GM21526 (cell line): ENCODE data around the gene PTPRF.

Experiments used
- ATAC-seq: cut with Tn5 transposase; IDR thresholded peaks from one replicate; pipeline ENCODE4 v1.9.1; 2021; ENCODE audit warnings: moderate library complexity; ENCODE audit not compliant: unreplicated experiment, low FRiP score

PTPRF gene

DNA sequence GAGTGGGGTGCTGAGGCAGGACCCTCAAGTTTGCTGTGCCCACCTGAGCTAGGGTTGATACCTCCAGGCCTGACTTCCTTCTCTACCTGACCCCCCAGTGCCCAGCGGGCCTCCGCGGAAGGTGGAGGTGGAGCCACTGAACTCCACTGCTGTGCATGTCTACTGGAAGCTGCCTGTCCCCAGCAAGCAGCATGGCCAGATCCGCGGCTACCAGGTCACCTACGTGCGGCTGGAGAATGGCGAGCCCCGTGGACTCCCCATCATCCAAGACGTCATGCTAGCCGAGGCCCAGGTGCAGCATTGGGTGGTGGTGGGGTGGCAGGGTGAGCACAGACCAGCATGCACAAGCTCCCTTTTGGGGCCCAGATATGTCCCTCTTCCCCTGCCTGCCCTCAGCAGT is 67.9 kb downstream of the PTPRF start:
- ATAC-seq, result no peak

DNA sequence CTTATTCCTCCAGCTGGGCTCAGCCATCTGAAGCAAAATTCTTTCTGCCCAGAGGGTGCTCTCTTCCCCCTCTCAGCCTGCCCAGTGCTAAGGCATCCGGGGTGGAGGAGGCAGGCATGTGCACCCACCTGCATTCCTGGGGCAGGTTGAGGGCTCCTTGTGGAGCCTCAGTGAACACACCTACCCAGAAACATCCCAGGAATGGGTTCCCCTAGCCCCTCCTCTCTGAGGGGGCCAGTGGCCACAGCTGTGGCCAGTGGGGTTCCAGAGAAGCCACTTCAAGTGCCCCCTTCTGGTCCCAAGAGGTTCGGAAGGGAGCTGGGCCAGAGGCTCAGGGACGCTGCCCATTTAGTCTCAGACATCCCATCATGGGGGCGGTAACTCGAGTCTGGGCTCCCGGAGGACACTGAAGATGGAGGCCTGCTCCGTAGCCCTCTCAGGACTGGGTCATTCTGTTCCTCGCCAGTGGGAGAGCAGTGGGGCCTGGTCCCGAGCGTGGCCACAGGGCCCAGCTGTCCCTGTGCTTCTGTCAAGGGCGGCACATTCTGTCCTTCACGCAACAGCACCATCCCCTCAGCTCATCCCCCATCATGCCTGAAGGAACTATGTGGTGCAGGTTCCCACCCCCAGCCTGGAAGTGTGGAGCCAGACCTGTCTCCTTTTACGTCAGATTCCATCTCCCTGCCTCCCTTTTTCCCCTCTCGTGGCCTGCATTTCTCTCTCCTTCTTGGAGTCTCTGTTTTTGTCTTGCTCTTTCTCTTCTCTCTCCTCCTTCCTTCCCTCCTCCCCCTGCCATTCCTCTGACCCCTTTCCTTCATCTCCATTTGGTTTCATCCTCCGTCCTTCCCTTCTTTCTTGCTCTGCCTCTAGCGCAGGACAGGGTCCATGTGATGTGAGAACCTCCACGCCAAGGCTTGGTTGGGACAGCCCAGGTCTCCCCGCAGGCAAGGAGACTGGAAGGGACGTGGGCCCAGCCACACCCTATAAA is 69.6 kb downstream of the PTPRF start:
- ATAC-seq, result no peak

DNA sequence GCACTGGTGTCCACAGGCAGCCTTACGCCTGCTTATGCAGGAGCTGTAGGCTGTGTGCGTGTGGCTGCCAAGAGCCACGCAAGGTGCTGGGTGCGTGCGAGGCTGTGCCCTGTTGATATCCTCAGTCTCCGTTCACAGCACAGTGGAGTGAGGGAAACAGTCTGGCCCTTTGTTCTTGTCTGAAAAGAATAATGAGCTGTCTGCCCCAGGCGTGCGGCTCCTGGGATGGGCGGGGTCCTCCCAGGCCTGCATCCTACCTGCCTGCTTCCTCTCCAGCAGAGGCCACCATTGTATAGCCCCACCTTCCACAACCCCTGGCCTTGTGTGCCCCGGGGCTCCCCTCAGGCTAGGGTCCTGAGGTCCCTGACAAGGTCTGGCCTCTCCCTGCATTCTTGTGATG is 72.3 kb downstream of the PTPRF start:
- ATAC-seq, result no peak

DNA sequence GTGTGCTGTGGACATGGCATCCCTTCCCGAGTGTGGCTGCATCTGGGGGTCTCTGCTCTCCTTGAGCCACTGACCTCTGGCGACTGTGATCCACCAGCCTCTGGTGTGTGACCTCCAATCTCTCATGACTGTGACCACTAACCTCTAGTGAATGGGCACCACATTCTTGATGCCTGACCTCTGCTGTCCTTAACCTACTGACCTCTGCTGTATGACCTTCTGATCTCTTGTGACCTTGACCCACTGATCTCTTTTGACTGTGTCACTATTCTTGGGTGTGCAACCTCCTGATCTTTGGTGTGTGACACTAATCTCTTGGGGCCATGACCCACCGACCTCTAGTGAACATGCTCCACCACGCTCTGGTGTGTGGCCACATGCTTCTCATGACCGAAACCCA is 73.5 kb downstream of the PTPRF start:
- no peak for ATAC-seq

DNA sequence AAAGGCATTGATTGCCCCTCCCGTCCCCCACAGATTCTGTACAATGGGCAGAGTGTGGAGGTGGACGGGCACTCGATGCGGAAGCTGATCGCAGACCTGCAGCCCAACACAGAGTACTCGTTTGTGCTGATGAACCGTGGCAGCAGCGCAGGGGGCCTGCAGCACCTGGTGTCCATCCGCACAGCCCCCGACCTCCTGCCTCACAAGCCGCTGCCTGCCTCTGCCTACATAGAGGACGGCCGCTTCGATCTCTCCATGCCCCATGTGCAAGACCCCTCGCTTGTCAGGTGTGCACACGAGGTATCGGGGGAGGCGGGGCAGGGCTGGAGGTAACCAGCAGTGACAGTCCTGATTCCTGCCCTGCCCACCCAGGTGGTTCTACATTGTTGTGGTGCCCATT is 74.5 kb downstream of the PTPRF start:
- ATAC-seq, result no peak

DNA sequence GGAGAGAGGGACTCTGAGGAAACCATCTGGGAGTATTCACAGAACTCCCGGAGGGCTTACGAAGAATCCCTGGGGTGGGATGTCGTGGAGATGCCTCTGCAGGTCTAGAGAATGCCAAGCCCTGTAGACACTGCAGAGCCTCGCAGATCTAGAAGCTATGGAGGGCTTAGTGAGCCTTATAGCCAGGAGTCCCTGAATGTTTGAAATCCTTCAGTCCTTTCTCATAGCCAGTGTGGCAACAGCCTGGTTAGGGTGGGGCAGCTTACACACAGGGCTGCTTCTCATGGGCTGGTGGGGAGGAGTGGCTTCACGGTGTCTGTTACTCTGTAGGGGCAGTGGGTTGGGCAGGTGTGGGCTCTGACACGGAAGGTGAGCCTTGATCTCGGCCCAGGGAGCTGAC is 75.1 kb downstream of the PTPRF start:
- ATAC-seq, result no peak

DNA sequence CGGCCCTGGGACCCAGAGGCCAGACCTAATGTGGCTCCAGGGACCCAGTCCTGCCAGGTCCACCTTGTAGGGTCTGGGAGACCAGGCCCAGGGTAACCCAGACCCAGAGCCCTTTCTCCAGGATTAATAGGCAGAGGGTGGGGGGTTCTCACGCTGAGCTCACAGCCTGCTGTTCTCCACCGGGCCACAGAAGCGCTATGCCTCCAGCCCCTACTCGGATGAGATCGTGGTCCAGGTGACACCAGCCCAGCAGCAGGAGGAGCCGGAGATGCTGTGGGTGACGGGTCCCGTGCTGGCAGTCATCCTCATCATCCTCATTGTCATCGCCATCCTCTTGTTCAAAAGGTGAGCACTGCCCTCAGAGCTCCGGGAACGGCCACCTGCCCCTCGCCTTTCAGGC is 75.9 kb downstream of the PTPRF start:
- ATAC-seq, result no peak

DNA sequence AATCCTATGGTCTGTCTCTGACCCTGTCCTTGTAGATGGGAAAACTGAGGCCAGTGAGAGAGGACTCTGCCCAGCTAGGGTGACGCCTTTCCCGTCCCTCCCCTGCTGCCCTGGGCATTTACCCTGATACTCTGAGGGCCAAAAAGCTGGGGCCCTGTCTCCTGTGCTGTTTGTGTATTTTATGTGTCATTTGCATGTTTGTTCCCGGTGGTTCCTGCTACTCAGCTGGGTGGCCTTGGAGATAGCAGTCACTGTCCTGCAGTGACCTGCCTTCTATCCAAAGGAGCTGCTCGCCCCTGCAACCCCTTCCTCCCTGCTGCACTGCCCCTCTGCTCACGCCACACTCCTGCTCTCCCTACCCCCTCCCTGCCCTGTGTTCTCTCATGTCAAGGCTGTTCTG is 78.1 kb downstream of the PTPRF start:
- no peak for ATAC-seq

DNA sequence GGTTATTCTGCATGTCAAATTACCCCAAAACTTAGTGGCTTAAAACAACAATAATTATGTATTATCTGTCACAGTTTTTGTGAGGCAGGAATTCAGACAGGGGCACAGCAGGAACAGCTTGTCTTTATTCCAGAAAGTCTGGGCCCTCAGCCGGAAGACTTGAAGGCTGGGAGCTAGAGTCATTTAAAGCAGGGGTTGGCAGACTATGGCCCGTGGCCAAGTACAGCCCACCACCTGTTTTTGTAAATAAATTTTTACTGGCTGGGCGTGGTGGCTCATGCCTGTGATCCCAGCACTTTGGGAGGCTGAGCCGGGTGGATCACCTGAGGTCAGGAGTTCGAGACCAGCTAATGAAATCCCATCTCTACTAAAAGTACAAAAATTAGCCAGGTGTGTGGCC is 79.7 kb downstream of the PTPRF start:
- ATAC-seq, result no peak

DNA sequence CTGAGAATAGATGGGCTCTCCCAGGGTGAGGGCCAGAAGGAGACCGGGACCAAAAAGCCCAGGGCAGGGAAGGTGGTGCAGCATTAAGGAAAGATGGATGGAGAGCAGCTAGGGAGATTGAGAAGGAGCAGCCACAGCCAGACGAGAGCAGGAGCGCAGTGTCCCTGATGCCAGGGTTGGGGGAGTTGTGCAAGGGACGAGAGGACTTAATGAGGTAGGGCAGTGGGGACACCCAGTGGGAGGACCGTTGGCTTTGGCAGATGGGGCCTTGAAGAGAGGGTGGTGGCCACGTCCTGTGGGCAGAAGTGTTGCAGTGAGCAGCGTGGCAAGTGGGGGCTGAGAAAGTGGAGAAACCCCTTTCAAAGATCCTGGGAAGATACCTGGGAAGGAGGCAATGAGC is 81.3 kb downstream of the PTPRF start:
- ATAC-seq, result no peak

DNA sequence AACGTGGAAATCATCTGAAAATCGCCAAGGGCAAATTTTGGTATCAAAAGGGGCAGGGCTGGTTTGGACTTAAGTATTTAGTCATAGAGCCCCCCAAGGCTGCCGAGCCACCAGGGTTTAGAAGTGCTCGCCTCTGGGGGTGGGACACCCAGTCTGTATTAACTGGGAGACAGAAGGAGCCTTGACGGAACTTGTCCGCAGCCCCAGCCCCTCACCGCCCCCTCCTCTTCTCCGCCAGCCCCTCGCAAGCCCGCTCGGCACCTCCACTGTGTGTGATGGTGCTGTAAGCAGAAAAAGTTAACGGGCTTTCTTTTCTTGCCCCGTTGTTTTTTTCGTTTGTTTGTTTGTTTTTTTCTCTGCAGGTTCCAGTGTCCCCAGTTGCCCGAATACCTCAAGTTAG is 81.7 kb downstream of the PTPRF start:
- no peak for ATAC-seq

DNA sequence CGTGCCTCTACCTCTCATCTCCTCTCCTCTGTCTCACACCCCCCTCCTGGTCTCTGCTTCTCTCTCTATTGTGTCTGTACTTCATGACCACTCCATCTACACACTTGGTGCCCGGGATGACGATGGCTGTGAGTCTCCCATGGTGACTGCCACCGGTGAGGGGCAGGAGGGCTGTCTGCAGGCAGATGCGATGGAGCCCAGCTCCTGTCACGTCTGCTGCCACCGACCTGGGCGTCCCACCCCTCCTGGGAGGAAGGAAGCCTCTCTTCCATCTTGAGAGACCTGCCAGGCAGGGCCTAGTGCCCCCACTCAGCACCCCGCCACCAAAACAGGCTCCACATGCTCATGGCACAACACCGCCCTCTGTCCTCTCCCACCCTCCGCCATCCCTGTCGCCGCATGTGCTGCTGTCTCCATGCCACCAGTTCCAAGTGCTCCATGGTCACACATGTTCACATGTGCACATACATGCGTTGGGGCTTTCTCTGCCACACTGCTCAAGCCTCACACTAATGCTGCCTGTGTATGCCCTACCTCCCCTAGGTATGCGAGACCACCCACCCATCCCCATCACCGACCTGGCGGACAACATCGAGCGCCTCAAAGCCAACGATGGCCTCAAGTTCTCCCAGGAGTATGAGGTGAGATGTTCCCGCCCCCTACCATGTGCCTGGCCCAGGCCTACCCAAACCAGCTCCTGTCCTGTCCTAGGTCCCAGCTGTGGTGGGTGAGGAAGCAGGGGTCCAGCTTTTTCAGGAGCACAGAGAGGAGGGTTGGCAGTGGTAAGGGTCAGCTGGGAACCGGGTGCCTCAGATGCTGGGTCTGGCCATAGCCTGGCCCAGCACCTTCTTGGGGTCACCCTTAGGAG is 82.6 kb downstream of the PTPRF start:
- ATAC-seq, result no peak

DNA sequence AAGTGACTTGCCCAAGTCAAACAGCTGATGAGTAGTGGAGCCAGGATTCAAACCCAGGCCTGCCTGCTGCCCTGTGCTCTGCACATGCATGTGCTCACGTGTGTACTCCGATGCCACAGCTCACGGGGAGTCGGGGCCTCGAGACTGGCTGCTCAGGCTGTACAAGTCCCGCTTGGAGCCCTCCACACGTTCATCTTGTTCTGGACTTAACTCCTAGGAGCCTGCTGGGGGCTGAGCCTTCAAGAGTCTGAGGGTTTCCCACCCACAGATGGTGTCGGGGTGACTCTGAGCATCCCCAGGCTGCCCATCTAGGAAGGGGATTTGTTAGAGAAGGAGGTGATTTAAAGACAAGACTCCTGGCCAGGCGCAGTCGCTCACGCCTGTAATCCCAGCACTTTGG is 83.5 kb downstream of the PTPRF start:
- ATAC-seq, result no peak

DNA sequence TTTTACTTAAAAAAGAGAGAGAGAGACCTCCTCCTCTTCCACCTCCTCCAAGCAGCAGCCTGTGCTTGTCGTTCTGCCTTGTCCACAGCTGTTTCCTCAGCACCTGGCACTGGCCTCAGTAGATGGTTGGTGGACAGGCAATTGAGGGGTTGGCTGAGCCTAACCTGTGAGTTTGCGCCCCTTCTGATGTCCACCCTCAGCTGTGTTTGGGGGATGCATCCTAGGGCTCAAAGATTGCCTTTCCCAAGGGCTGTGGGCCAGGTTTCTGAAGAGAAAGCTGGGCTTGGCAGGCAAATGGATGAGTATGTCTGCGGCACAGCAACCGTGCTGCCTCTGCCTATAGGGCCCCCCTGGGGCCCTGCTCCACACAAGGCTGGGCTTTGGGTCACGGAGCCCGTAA is 84.2 kb downstream of the PTPRF start:
- no peak for ATAC-seq

DNA sequence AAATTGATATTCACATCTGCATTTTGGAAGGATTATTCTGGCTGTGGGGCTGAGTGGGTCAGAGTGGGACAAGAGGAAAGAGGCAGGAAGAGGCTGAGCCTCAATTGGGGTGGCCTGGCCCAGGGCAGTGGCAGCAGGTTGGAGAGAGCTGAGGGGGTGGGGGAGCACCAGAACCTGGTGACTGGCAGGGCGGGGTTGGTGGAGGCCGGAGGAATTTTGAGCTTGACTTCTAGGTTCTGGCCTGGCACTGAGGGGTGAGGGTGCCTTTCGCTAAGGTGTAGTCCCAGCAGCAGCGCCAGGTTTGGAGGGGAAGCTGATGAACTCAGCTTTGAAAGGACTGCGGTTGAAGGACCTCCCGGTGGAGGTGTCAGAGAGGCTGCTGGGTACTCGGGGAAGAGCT is 85.7 kb downstream of the PTPRF start:
- no peak for ATAC-seq

DNA sequence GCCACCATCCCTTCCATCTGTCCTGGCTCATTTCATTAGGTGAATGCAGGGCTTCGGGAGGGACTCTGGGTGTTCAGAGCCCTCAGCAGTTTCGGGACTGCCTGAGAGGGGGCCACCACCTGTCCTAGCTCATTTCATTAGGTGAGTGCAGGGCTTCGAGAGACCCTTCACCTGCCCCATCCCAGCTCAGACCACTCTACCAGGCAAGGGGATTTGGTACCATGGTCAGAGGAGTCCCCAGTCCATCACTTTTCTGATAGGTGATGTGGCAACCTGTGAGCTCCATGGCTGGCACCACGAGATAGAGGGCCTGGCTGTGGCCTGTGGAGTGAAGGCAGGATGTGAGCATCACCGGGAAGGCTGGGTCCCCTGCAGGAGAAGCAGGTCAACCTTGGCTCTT is 86.3 kb downstream of the PTPRF start:
- no peak for ATAC-seq

DNA sequence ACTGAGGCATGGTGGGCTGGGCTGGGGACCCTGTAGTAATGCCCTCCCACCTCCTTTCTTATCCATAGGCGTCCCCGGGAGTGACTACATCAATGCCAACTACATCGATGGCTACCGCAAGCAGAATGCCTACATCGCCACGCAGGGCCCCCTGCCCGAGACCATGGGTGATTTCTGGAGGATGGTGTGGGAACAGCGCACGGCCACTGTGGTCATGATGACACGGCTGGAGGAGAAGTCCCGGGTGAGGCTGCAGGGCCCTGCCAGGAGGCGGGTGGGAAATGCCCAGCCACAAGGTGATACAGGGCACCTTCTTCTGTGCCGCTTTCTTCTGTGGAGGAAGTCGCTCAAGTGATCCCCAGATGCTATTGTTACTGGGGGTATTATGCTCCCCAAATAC is 87.0 kb downstream of the PTPRF start:
- no peak for ATAC-seq

DNA sequence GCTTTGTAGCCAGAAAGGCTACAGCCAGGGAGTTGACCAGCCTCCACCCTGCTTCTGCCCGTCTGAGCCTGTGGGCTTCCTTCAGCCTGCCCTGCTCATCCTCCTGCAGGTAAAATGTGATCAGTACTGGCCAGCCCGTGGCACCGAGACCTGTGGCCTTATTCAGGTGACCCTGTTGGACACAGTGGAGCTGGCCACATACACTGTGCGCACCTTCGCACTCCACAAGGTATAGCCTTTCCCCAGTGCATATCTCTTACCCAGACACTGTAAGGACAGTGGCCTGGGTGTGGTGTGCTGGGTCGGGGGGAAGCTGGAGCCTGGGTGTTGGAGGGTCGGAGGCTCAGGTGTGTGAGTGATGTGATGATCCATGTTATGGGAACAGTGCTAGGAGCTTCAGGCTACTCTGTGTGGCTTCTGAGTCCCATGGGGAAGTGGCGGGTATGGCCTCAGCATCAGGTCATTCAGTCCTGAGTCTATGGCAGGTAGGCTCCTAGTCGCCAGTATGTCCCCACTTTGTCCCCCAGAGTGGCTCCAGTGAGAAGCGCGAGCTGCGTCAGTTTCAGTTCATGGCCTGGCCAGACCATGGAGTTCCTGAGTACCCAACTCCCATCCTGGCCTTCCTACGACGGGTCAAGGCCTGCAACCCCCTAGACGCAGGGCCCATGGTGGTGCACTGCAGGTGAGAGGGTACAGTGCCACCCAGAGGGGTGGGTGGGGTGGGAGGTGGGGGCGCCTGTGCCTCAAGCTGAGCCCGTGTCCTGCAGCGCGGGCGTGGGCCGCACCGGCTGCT is 88.0 kb downstream of the PTPRF start:
- no peak for ATAC-seq

DNA sequence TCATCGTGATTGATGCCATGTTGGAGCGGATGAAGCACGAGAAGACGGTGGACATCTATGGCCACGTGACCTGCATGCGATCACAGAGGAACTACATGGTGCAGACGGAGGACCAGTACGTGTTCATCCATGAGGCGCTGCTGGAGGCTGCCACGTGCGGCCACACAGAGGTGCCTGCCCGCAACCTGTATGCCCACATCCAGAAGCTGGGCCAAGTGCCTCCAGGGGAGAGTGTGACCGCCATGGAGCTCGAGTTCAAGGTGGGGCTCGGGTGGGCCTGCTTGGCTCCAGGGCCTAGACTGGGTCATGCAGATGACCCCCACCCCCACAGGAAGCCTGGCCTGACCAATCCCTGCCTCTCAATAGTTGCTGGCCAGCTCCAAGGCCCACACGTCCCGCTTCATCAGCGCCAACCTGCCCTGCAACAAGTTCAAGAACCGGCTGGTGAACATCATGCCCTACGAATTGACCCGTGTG is 88.7 kb downstream of the PTPRF start:
- ATAC-seq, result no peak

DNA sequence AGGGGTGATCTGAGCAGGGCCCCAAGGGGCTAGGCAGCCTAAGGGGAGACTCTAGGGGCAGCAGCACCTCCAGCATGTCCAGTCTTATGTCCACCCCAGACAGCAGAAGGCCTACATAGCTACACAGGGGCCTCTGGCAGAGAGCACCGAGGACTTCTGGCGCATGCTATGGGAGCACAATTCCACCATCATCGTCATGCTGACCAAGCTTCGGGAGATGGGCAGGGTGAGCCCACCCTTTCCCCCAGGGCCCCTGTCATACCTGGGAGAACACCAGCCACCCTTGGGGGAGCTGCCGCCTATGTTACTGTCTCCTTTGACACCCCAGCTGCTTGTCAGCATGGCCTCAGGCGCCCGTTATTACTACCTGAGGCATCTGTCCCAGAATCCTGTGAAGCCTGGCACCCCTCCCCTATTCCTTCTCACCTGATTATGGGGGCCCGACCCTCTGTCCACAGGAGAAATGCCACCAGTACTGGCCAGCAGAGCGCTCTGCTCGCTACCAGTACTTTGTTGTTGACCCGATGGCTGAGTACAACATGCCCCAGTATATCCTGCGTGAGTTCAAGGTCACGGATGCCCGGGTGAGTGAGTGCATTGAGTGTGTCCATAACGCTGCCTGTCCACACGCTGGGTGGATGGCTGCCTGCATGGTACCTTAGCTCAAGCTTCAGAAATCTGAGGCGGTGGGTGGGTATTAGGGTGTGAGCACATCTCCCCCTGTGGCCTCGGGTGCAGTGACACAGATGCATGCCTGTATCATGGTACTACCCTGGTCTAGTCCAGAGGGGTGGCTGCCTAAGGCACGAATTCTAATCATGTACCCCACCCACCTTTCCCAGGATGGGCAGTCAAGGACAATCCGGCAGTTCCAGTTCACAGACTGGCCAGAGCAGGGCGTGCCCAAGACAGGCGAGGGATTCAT is 89.6 kb downstream of the PTPRF start:
- ATAC-seq, result no peak
